ENCODE data around the gene SPIN1. TPM values are rescaled to one million over a fixed set of nuclear protein-coding genes. Genes with fewer than 3 reads are reported as not detected.

The SPIN1 gene
- total and polyA plus RNA-seq, 2 donors (not counting 1 experiment from before 2014, with no cell fraction given), result 9.9 to 24.9 TPM

DNA sequence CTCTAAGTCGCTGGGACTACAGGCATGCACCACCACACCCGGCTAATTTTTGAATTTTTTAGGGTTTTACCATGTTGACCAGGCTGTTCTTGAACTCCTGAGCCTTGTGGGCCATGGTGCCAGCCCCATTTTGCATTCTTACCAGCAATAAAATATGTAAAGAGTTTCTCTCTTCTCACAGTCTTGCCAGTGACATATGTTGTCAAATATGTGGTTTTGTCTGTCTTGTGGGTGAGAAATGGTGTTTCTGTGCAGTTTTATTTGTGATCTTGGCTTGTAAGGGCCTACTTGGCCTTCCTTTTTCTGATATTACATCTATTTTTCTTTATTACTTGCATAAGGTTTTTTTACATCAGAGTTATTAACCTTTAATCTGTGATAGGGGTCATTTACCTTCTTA lies 47.1 kb downstream of the SPIN1 start:
- POLR2A ChIA-PET, result no interaction called here
- H3K79me2 ChIP-seq (ENCODE audit: control insufficient read depth, insufficient read depth, low read length), result peaks cover 7% of the 10 kb centered on the region
- no peak for ATAC-seq (ENCODE audit: low read depth)

DNA sequence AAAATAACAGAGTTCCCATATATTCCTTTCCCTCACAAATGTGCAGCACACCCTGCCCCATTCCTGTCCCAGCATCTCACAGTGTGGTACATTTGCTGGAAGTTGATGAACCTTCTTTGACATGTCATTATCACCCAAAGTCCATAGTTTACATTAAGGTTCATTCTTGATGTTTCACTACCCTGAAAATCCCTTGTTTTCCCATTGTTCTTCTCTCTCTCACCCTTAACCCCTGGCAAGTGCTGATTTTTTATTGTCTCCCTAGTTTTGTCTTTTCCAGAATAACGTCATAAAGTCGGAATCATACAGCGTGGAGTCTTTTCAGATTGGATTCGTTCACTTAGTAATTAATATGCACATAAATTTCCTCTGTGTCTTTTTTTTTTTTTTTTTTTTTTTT lies 48.1 kb downstream of the SPIN1 start:
- H3K36me3 ChIP-seq (replicated peaks in 1 of 2; ENCODE audit: control extremely low read depth in 1 of 2, control insufficient read depth in 1 of 2, extremely low read depth in 1 of 2, insufficient read depth in 2 of 2, low read length in 1 of 2), result peaks cover 1 to 6% of the 10 kb centered on the region in 2 experiments
- no peak for ATAC-seq (ENCODE audit: low read depth)
- POLR2A ChIA-PET, result no interaction called here
- intact Hi-C loops (cut with micrococcal nuclease), result no loop called here
- CTCF ChIA-PET, result no interaction called here
- no peak overlapping the region for H3K4me2 ChIP-seq (replicated peaks; ENCODE audit: low read depth, low read length, poor library complexity, severe bottlenecking)
- H3K4me1 ChIP-seq (ENCODE audit: control insufficient read depth in 2 of 2, insufficient read depth in 2 of 2, low read length in 2 of 2), result no peaks in the 10 kb centered on the region
- Mint-ChIP-seq H3K4me3 (no peak overlapping the region), H3K27ac (no peak overlapping the region), H3K27me3 (no peaks in the 10 kb centered on the region), H3K9me3 (ENCODE audit: insufficient read depth) (no peaks in the 10 kb centered on the region), H3K4me1 (peaks cover 2% of the 10 kb centered on the region)
- no peaks in the 10 kb centered on the region for H4K20me1 ChIP-seq (ENCODE audit: control insufficient read depth, insufficient read depth, low read length, poor library complexity, severe bottlenecking)
- no peak overlapping the region for H3K4me3 ChIP-seq (ENCODE audit: control extremely low read depth in 1 of 5, extremely low read depth in 1 of 5, insufficient read depth in 1 of 5, low read depth in 2 of 5, low read length in 4 of 5)
- no peak for DNase-seq
- peaks cover 15% of the 10 kb centered on the region for H3K79me2 ChIP-seq (ENCODE audit: control insufficient read depth, insufficient read depth, low read length)
- no peaks in the 10 kb centered on the region for H3K27me3 ChIP-seq (replicated peaks in 1 of 4; ENCODE audit: control extremely low read depth in 1 of 4, control insufficient read depth in 3 of 4, insufficient read depth in 4 of 4, low read length in 3 of 4)
- H3K9me3 ChIP-seq (ENCODE audit: control extremely low read depth in 1 of 3, control insufficient read depth in 2 of 3, insufficient read depth in 1 of 3, low read length in 2 of 3), result no peaks in the 10 kb centered on the region
- TF ChIP-seq, protein P1, sequence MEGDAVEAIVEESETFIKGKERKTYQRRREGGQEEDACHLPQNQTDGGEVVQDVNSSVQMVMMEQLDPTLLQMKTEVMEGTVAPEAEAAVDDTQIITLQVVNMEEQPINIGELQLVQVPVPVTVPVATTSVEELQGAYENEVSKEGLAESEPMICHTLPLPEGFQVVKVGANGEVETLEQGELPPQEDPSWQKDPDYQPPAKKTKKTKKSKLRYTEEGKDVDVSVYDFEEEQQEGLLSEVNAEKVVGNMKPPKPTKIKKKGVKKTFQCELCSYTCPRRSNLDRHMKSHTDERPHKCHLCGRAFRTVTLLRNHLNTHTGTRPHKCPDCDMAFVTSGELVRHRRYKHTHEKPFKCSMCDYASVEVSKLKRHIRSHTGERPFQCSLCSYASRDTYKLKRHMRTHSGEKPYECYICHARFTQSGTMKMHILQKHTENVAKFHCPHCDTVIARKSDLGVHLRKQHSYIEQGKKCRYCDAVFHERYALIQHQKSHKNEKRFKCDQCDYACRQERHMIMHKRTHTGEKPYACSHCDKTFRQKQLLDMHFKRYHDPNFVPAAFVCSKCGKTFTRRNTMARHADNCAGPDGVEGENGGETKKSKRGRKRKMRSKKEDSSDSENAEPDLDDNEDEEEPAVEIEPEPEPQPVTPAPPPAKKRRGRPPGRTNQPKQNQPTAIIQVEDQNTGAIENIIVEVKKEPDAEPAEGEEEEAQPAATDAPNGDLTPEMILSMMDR (IDR thresholded peaks at IDR 0.05), result no peak
- no peak for TF ChIP-seq EZH2 (IDR thresholded peaks at IDR 0.05; ENCODE audit: borderline replicate concordance, insufficient read depth, low read depth, low read length, poor library complexity, severe bottlenecking)
- H3K9ac ChIP-seq (ENCODE audit: low read length), result no peak overlapping the region
- H2AFZ ChIP-seq (ENCODE audit: insufficient read depth, low read depth, low read length, poor library complexity, severe bottlenecking), result no peak overlapping the region
- no peak overlapping the region for H3K27ac ChIP-seq (ENCODE audit: low read length in 2 of 2)
- no CpG with 5 or more reads among the region's 4 CpGs for WGBS (ENCODE audit: insufficient coverage)

More for the DNA sequence above, 47.1 kb downstream of the SPIN1 start:
- H3K27ac ChIP-seq (ENCODE audit: low read length in 2 of 2), result no peak overlapping the region
- H2AFZ ChIP-seq (ENCODE audit: insufficient read depth, low read depth, low read length, poor library complexity, severe bottlenecking), result no peak overlapping the region
- no peaks in the 10 kb centered on the region for H4K20me1 ChIP-seq (ENCODE audit: control insufficient read depth, insufficient read depth, low read length, poor library complexity, severe bottlenecking)
- CTCF ChIA-PET, result no interaction called here
- no peaks in the 10 kb centered on the region for H3K9me3 ChIP-seq (ENCODE audit: control extremely low read depth in 1 of 3, control insufficient read depth in 2 of 3, insufficient read depth in 1 of 3, low read length in 2 of 3)
- no peak overlapping the region for H3K27ac Mint-ChIP-seq
- 100% methylated on average over 1 of the region's 2 CpGs for WGBS (ENCODE audit: insufficient coverage)
- H3K4me3 Mint-ChIP-seq, result no peak overlapping the region
- H3K9ac ChIP-seq (ENCODE audit: low read length), result no peak overlapping the region
- no peak overlapping the region for H3K4me2 ChIP-seq (replicated peaks; ENCODE audit: low read depth, low read length, poor library complexity, severe bottlenecking)
- H3K4me3 ChIP-seq (ENCODE audit: control extremely low read depth in 1 of 5, extremely low read depth in 1 of 5, insufficient read depth in 1 of 5, low read depth in 2 of 5, low read length in 4 of 5), result no peak overlapping the region
- no peaks in the 10 kb centered on the region for H3K4me1 ChIP-seq (ENCODE audit: control insufficient read depth in 2 of 2, insufficient read depth in 2 of 2, low read length in 2 of 2)
- intact Hi-C loops (cut with micrococcal nuclease), result no loop called here
- DNase-seq, result no peak
- no peaks in the 10 kb centered on the region for H3K9me3 Mint-ChIP-seq (ENCODE audit: insufficient read depth)
- peaks cover 2% of the 10 kb centered on the region for H3K4me1 Mint-ChIP-seq
- H3K27me3 Mint-ChIP-seq, result no peaks in the 10 kb centered on the region
- H3K27me3 ChIP-seq (replicated peaks in 1 of 4; ENCODE audit: control extremely low read depth in 1 of 4, control insufficient read depth in 3 of 4, insufficient read depth in 4 of 4, low read length in 3 of 4), result no peaks in the 10 kb centered on the region
- TF ChIP-seq, protein P1 (IDR thresholded peaks at IDR 0.05), result no peak
- TF ChIP-seq EZH2 (IDR thresholded peaks at IDR 0.05; ENCODE audit: borderline replicate concordance, insufficient read depth, low read depth, low read length, poor library complexity, severe bottlenecking), result no peak
- H3K36me3 ChIP-seq (replicated peaks in 1 of 2; ENCODE audit: control extremely low read depth in 1 of 2, control insufficient read depth in 1 of 2, extremely low read depth in 1 of 2, insufficient read depth in 2 of 2, low read length in 1 of 2), result peaks cover 1 to 7% of the 10 kb centered on the region in 2 experiments

Measured in B cell (primary cell).